Upper lobe of left lung (tissue), 4 donors: ENCODE results near the gene GPR143.

Experiments used
- CTCF ChIP-seq, 6 experiments: fragments of 450-650 bp in 4 of 6; fragments of 200-600 bp in 2 of 6; sonication (generic) in 2 of 6; IDR thresholded peaks; one replicate each; pipeline ENCODE4 v1.5.1; 2016 to 2019; ENCODE audit warnings: antibody characterized with exemption in 6 of 6
- POLR2AphosphoS5 ChIP-seq, 2 donors: sonication (generic); formaldehyde crosslinking; IDR thresholded peaks; one replicate each; pipeline ENCODE4 v1.5.1; 2017; ENCODE audit warnings: antibody characterized with exemption in 2 of 2

GRCh38 chrX:9749146-9749692 is 16.4 kb downstream of the GPR143 start:
- TF ChIP-seq CTCF (IDR thresholded peaks at IDR 0.05) (no peak), POLR2AphosphoS5 (IDR thresholded peaks at IDR 0.05) (no peak)
